Activated CD4-positive, alpha-beta T cell treated with anti-CD3 and anti-CD28 coated beads for 48 hours (primary cell): ENCODE results near the gene NADSYN1.
"Not testable (repeated sequence)": the region's sequence is repeated elsewhere in the genome, so short reads cannot be mapped to it uniquely, and the experiment has no call there.

ENCODE experiments used
- DNase-seq: peaks from one replicate; pipeline ENCODE4 v3.0.0-alpha.2; 2020

NADSYN1 gene

GRCh38 chr11:71491940-71492339, 38.9 kb downstream of the NADSYN1 start:
- DNase-seq = no peak

GRCh38 chr11:71495286-71496230, 42.6 kb downstream of the NADSYN1 start:
- no peak for DNase-seq

DNA sequence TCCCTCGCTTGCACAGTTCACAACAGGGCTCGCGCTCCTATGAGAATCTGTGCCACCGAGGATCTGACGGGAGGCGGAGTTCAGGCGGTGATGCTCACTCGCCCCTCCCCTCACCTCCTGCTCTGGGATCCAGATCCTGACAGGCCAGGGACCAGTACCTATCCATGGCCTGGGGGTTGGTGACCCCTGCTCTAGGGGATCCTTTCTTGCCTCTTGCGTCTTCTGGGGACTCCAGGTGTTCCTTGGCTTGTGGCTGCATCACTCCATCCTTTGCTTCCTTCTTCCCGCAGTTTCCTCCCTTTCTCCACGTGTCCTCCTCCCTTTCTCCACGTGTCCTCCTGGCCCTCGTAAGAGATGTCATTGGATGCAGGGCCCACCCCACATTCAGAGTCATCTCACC, 43.4 kb downstream of the NADSYN1 start:
- DNase-seq = no peak

- no peak for DNase-seq
Observed at GRCh38 chr11:71498091-71498490, 45.1 kb downstream of the NADSYN1 start.

DNA sequence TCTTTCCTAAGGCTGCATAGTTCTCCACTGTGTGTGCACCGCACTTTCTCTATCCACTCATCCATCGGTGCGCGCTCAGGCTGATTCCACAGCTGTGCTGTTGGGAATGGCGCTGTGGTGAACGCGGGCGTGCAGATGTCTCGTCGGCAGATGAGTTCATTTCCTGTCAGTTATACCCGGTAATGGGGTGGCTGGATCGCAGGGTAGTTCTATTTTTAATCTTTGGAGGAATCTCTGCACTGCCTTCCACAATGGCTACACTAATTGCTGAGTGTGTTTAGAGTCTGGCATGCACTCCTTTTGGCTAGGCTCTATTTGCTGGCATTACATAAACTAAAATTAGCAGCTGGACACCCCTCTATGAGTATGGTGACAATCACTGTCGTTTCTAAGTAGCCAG, 46.1 kb downstream of the NADSYN1 start:
- no peak for DNase-seq

DNA sequence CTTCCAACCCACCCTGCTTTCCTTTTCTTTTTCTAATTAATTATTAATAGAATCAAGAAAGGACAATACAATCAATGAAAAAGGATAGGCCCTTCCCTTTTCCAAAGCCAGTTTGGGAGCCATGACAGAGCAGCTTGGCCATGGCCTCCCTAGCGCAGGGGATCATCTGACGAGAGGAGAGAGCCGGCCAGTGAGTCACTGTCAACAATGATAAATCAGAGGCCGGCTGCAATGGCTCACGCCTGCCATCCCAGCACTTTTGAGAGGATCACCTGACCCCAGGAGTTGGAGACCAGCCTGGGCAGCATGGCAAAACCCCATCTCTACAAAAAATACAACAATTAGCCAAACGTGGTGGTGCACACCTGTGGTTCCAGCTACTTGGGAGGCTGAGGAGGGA, 46.5 kb downstream of the NADSYN1 start:
- DNase-seq = no peak

GRCh38 chr11:71500601-71501021, 47.6 kb downstream of the NADSYN1 start:
- no peak for DNase-seq

DNA sequence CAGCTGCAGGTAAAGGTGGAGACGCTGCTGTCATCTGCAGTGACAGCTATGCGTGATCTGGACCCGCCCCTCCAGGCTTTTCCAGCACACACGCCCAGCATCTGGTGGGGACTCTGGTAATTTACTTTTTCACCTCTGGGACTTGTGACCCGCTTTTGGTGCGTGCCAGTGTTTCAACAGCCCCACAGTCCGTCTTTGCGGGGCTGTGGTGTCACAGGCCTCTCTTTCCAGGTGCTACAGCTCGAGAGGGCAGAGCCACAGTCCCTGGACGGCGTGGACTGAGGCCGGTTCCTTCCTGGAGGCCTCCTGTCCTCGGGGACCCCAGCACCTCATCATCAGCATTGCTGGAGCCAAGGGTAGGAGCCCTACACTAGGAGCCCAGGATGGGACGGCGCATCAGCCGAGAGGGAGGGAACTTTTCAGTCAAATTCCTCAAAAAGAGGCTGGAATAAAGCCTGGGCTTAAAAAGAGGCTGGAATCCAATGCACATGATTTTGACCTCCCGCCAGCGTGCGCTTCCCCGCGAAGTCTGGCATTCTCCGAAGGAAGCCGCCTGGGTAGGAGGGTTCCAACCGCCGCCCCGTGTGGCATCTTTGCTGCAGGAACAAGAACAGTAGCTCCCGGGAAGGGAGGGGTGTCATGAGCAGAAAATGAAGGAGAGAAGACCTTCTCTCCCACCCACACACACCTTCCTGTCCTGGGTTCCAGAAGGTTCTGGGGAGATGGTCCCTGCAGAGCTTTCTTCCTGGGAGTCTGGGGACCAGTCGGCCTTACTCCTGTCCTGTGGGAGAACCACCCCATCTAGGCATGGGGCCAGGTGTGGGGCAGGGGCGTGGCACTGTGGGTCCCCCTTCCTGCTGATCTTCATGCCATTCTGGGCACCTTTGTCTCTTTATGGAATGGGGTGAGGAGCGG, 48.3 kb downstream of the NADSYN1 start:
- DNase-seq = no peak

GRCh38 chr11:71502026-71502425, 49.0 kb downstream of the NADSYN1 start:
- DNase-seq = no peak

GRCh38 chr11:71502871-71503435, 50.0 kb downstream of the NADSYN1 start:
- DNase-seq = no peak

GRCh38 chr11:71504531-71504930, 51.5 kb downstream of the NADSYN1 start:
- no peak for DNase-seq

GRCh38 chr11:71505001-71505400, 52.0 kb downstream of the NADSYN1 start:
- DNase-seq = no peak

GRCh38 chr11:71505781-71506180, 52.8 kb downstream of the NADSYN1 start:
- no peak for DNase-seq

- DNase-seq = no peak
Observed at GRCh38 chr11:71507102-71507501, 54.1 kb downstream of the NADSYN1 start.

- no peak for DNase-seq
Observed at GRCh38 chr11:71518506-71519471, 65.8 kb downstream of the NADSYN1 start.

DNA sequence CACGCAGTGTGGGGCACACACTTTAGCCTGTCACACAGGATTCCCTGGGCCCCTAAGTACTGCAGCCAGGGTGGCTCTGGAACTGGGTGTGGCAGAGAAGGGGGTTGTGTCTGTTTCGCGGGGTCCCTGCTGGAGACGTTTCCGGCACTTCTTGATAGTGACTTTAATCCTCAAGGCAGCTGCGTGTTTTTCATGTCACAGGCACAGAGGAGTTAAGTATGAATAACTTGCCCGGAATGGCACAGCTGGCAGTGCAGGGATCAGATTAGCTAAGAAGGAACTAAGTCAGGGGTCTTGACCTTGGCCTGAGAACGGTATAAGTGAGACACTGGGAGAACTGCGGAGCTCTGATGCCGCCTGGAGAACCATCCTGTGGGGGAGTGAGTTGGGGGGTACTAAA, 66.5 kb downstream of the NADSYN1 start:
- DNase-seq = no peak

GRCh38 chr11:71525188-71525937, 72.4 kb downstream of the NADSYN1 start:
- DNase-seq = no peak

- DNase-seq = no peak
Observed at GRCh38 chr11:71525938-71526495, 73.0 kb downstream of the NADSYN1 start.

- DNase-seq = not testable (repeated sequence)
Observed at GRCh38 chr11:71526796-71527575, 74.0 kb downstream of the NADSYN1 start, which contains the start of gene KRTAP5-7. KRTAP5-7 (plus strand) TSS chr11:71527267; CDS start chr11:71527301, 34 bp downstream.
